Endodermal cell (in vitro differentiated cells): Measurements from ENCODE around the gene ILRUN. TPM values are rescaled to one million over a fixed set of nuclear protein-coding genes. Genes with fewer than 3 reads are reported as not detected.
"Not testable (repeated sequence)": the region's sequence is repeated elsewhere in the genome, so short reads cannot be mapped to it uniquely, and the experiment has no call there.

Source experiments
- DNase-seq: peaks from one replicate; pipeline ENCODE4 v3.0.0-alpha.2; 2017
- H3K27ac ChIP-seq: 2 replicates; pipeline ENCODE4 v1.5.1; 2013; ENCODE audit warnings: mild to moderate bottlenecking, low read depth, low read length, moderate library complexity
- H3K27me3 ChIP-seq: 2 replicates; pipeline ENCODE4 v1.6.1; 2013; ENCODE audit warnings: mild to moderate bottlenecking, low read length, moderate library complexity; ENCODE audit not compliant: insufficient read depth, control insufficient read depth, poor library complexity, severe bottlenecking
- H3K36me3 ChIP-seq: 2 replicates; pipeline ENCODE4 v1.7.0; 2013; ENCODE audit warnings: mild to moderate bottlenecking, low read length, moderate library complexity; ENCODE audit not compliant: control insufficient read depth, insufficient read depth
- H3K4me1 ChIP-seq: one replicate; pipeline ENCODE4 v1.7.0; 2013; ENCODE audit warnings: low read length; ENCODE audit not compliant: control insufficient read depth, insufficient read depth
- H3K4me3 ChIP-seq: 2 replicates; pipeline ENCODE4 v1.5.1; 2013; ENCODE audit warnings: mild to moderate bottlenecking, low read length, moderate library complexity
- H3K9ac ChIP-seq: 2 replicates; pipeline ENCODE4 v1.6.1; 2013; ENCODE audit warnings: mild to moderate bottlenecking, low read length, moderate library complexity; ENCODE audit not compliant: poor library complexity, severe bottlenecking; ENCODE audit errors: extremely low read depth
- H3K9me3 ChIP-seq: 2 replicates; pipeline ENCODE4 v1.6.1; 2013; ENCODE audit warnings: mild to moderate bottlenecking, low read length, moderate library complexity; ENCODE audit not compliant: control insufficient read depth
- H3K27ac Mint-ChIP-seq: 2 replicates; pipeline ENCODE4 v1.8.0; 2020; ENCODE audit warnings: mixed read lengths
- H3K27me3 Mint-ChIP-seq: 2 replicates; pipeline ENCODE4 v1.8.0; 2021; ENCODE audit warnings: mild to moderate bottlenecking, mixed read lengths; ENCODE audit not compliant: insufficient read depth
- H3K36me3 Mint-ChIP-seq: 2 replicates; pipeline ENCODE4 v1.8.0; 2020; ENCODE audit warnings: low read depth, mixed read lengths
- H3K4me1 Mint-ChIP-seq: 2 replicates; pipeline ENCODE4 v1.8.0; 2020; ENCODE audit warnings: mixed read lengths
- H3K4me3 Mint-ChIP-seq: 2 replicates; pipeline ENCODE4 v1.8.0; 2020; ENCODE audit warnings: mild to moderate bottlenecking, moderate library complexity, mixed read lengths
- H3K9me3 Mint-ChIP-seq: 2 replicates; pipeline ENCODE4 v1.8.0; 2020; ENCODE audit warnings: mild to moderate bottlenecking, mixed read lengths
- WGBS, 2 experiments: methylation state at CpG; one replicate each; pipeline versions ENCODE4 v1.1.5 to v1.1.7; 2013; ENCODE audit warnings: missing lambda C conversion rate in 2 of 2, mixed read lengths in 1 of 2; ENCODE audit not compliant: insufficient coverage in 1 of 2, insufficient read length in 1 of 2; 5-methylcytosine and 5-hydroxymethylcytosine counted together
- total RNA-seq, 2 donors: library from RNA; stranded (reverse); fragmentation: NEBNext Ultra II Directional in 1 of 2; extraction: Animal tissue kit (Norgen Biotek cat#: 25700) in 1 of 2; gene quantifications; 2 replicates in 1 of 2; 3 replicates in 1 of 2; pipeline ENCODE4 v1.2.1, GENCODE V29; 2021
- TF ChIP-seq, protein P1 (sequence below): fragments of 200-600 bp; sonication (generic); conservative IDR thresholded peaks from 2 replicates; pipeline ENCODE4 v1.5.0; 2021; ENCODE audit warnings: antibody characterized with exemption, mild to moderate bottlenecking

Gene ILRUN
- total RNA-seq, 2 donors from 2014 or later, result 73.0 to 90.5 TPM

DNA sequence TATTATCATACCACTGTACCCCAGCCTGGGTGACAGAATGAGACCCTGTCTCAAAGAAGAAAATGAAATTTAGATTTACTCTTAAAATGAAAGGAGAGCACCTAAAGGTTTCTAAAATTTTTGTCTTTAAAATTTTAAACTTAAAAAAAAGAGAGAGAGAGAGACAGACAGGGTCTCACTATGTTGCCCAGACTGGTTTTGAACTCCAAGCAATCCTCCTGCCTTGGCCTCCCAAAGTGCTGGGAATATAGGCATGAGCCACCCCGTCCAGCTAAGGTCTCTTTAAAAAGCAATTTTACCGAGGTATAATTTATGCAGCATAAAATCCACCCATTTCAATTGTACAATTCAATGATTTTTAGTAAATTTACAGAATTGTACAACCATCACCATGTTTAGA lies 33.2 kb downstream of the ILRUN start:
- H3K4me3 Mint-ChIP-seq, result no peak overlapping the region
- no peak overlapping the region for H3K27ac ChIP-seq
- TF ChIP-seq, protein P1, sequence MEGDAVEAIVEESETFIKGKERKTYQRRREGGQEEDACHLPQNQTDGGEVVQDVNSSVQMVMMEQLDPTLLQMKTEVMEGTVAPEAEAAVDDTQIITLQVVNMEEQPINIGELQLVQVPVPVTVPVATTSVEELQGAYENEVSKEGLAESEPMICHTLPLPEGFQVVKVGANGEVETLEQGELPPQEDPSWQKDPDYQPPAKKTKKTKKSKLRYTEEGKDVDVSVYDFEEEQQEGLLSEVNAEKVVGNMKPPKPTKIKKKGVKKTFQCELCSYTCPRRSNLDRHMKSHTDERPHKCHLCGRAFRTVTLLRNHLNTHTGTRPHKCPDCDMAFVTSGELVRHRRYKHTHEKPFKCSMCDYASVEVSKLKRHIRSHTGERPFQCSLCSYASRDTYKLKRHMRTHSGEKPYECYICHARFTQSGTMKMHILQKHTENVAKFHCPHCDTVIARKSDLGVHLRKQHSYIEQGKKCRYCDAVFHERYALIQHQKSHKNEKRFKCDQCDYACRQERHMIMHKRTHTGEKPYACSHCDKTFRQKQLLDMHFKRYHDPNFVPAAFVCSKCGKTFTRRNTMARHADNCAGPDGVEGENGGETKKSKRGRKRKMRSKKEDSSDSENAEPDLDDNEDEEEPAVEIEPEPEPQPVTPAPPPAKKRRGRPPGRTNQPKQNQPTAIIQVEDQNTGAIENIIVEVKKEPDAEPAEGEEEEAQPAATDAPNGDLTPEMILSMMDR, result no peak

DNA sequence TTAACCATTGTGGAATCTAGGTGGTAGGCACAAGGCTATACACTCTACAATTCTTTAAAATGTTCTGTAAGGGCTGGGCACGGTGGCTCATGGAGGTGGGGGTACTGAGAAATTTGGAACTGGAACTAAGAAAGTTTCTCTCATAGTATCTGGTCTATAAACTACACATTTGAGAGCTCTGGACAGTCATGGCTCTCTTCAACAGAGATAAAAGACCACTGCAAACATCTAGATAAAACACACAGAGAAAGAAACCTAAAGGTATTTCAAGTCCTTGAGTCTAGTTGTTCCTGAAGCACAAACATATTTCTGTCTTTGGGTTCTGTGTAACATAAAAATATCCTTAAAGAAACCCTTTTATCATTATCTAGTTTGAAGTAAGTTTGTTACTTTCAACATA lies 35.2 kb downstream of the ILRUN start:
- no peak for DNase-seq
- H3K27me3 ChIP-seq, result no peaks in the 10 kb centered on the region
- H3K4me3 Mint-ChIP-seq, result no peak overlapping the region
- H3K27me3 Mint-ChIP-seq, result no peaks in the 10 kb centered on the region
- H3K27ac ChIP-seq, result no peak overlapping the region
- no peaks in the 10 kb centered on the region for H3K9me3 Mint-ChIP-seq
- H3K9ac ChIP-seq, result no peak overlapping the region
- WGBS, 2 experiments, result 89% methylated on average over 1 of the region's 1 CpG; no CpG with 5 or more reads in 1 of the 2 experiments
- no peaks in the 10 kb centered on the region for H3K9me3 ChIP-seq
- no peak overlapping the region for H3K4me3 ChIP-seq
- no peaks in the 10 kb centered on the region for H3K36me3 ChIP-seq
- TF ChIP-seq, protein P1, result no peak
- peaks cover 8% of the 10 kb centered on the region for H3K4me1 ChIP-seq
- peaks cover 4% of the 10 kb centered on the region for H3K36me3 Mint-ChIP-seq
- H3K27ac Mint-ChIP-seq, result no peak overlapping the region
- H3K4me1 Mint-ChIP-seq, result peaks cover 27% of the 10 kb centered on the region

More for the DNA sequence above, 33.2 kb downstream of the ILRUN start:
- no peaks in the 10 kb centered on the region for H3K9me3 ChIP-seq
- no peaks in the 10 kb centered on the region for H3K27me3 ChIP-seq
- peaks cover 10% of the 10 kb centered on the region for H3K4me1 ChIP-seq
- 86 to 100% methylated on average over 2 of the region's 2 CpGs for WGBS, 2 experiments
- no peaks in the 10 kb centered on the region for H3K36me3 ChIP-seq
- Mint-ChIP-seq H3K27ac (no peak overlapping the region), H3K9me3 (no peaks in the 10 kb centered on the region), H3K36me3 (peaks cover 4% of the 10 kb centered on the region), H3K27me3 (no peaks in the 10 kb centered on the region), H3K4me1 (peaks cover 26% of the 10 kb centered on the region)
- DNase-seq, result no peak
- H3K4me3 ChIP-seq, result no peak overlapping the region
- no peak overlapping the region for H3K9ac ChIP-seq

DNA sequence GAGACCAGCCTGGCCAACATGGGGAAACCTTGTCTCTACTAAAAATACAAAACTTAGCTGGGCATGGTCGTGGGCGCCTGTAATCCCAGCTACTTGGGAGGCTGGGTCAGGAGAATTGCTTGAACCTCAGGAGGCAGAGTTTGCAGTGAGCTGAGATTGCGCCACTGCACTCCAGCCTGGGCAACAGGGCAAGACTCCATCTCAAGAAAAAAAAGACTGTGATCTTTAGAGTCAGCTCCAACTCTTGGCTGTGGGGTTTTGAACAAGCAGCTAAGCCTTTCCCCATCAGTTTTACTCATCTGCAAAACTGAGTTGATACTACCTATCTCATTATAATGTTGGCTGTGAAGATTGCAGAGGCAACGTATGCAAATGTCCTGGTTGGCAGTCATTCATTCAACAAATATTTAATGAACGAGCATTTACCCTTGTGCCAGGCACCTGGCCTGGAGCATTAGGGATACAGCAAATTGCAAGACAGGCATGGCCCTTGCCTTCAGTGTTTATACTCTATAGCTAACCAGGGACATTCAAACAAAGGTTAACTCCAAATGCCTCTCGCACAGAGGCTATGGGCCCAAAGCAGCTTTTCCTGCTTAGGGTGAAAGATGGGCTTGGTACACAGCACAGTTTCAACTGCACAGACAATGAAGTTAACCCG lies 37.8 kb downstream of the ILRUN start:
- WGBS, 2 experiments, result 91 to 97% methylated on average over 7 of the region's 7 CpGs
- Histone ChIP-seq H3K9me3 (no peaks in the 10 kb centered on the region), H3K27me3 (no peaks in the 10 kb centered on the region), H3K9ac (no peak overlapping the region), H3K36me3 (peaks cover 7% of the 10 kb centered on the region), H3K4me3 (no peak overlapping the region), H3K27ac (no peak overlapping the region), H3K4me1 (peaks cover 8% of the 10 kb centered on the region)
- peaks cover 21% of the 10 kb centered on the region for H3K4me1 Mint-ChIP-seq
- H3K27ac Mint-ChIP-seq, result peak overlapping the region; percentile 49
- peaks cover 8% of the 10 kb centered on the region for H3K36me3 Mint-ChIP-seq
- no peaks in the 10 kb centered on the region for H3K9me3 Mint-ChIP-seq
- TF ChIP-seq, protein P1, result no peak
- H3K4me3 Mint-ChIP-seq, result no peak overlapping the region
- no peak for DNase-seq
- H3K27me3 Mint-ChIP-seq, result no peaks in the 10 kb centered on the region

- H3K9me3 ChIP-seq, H3K27me3 Mint-ChIP-seq, H3K4me3 ChIP-seq, H3K4me3 Mint-ChIP-seq, H3K27me3 ChIP-seq, DNase-seq, H3K4me1 ChIP-seq, H3K9ac ChIP-seq, H3K9me3 Mint-ChIP-seq, H3K36me3 ChIP-seq, H3K27ac ChIP-seq: not testable (repeated sequence)
- H3K27ac Mint-ChIP-seq, result peak overlapping the region; percentile 83
- H3K4me1 Mint-ChIP-seq, result peaks cover 21% of the 10 kb centered on the region
- 87 to 94% methylated on average over 6 of the region's 6 CpGs for WGBS, 2 experiments
- peaks cover 11% of the 10 kb centered on the region for H3K36me3 Mint-ChIP-seq
Measured at GRCh38 chr6:34657979-34658480, 38.5 kb downstream of the ILRUN start.
